Endometrial microvascular endothelial cells (primary cell): Measurements from ENCODE around the gene SCFD2. TPM values are rescaled to one million over a fixed set of nuclear protein-coding genes. Genes with fewer than 3 reads are reported as not detected.

Experiments
- in situ Hi-C: cut with HindIII; loops from 2 replicates; pipeline ENCODE4 v1.10.0; 2017; ENCODE audit warnings: low sequenced_read_pairs, low pct_unique_long_range_greater_than_20kb; ENCODE audit errors: inconsistent ontology term
- total RNA-seq: library from RNA; depleted of rRNA; stranded (reverse); fragments of >200 nt; gene quantifications from one replicate; pipeline ENCODE4 v1.2.3, GENCODE V29; 2015; ENCODE audit errors: inconsistent ontology term

SCFD2 gene
- total RNA-seq, 1 donor from 2014 or later: 25.8 TPM

- in situ Hi-C loops: loop anchor here (25.0 kb wide), 1 partner anchor 898 kb away; no protein-coding TSS in a partner anchor
Measured at GRCh38 chr4:53013873-53014775, 351.7 kb downstream of the SCFD2 start.

- in situ Hi-C loops: loop anchor here (25.0 kb wide), 1 partner anchor 900 kb away; no protein-coding TSS in a partner anchor
Measured at GRCh38 chr4:53012738-53013137, 353.1 kb downstream of the SCFD2 start.

- in situ Hi-C loops: loop anchor here (25.0 kb wide), 1 partner anchor 901 kb away; no protein-coding TSS in a partner anchor
Measured at GRCh38 chr4:53011259-53011905, 354.5 kb downstream of the SCFD2 start.

- in situ Hi-C loops: loop anchor here (25.0 kb wide), 1 partner anchor 902 kb away; no protein-coding TSS in a partner anchor
Measured at GRCh38 chr4:53010318-53010717, 355.5 kb downstream of the SCFD2 start.

GRCh38 chr4:53009824-53010223, 356.0 kb downstream of the SCFD2 start:
- in situ Hi-C loops: loop anchor here (25.0 kb wide), 1 partner anchor 902 kb away; no protein-coding TSS in a partner anchor

- in situ Hi-C loops: loop anchor here (25.0 kb wide), 1 partner anchor 905 kb away; no protein-coding TSS in a partner anchor
Measured at GRCh38 chr4:53007024-53007423, 358.8 kb downstream of the SCFD2 start.

GRCh38 chr4:53005808-53006207, 360.1 kb downstream of the SCFD2 start:
- in situ Hi-C loops: loop anchor here (25.0 kb wide), 1 partner anchor 906 kb away; no protein-coding TSS in a partner anchor

GRCh38 chr4:53005149-53005546, 360.7 kb downstream of the SCFD2 start:
- in situ Hi-C loops: loop anchor here (25.0 kb wide), 1 partner anchor 907 kb away; no protein-coding TSS in a partner anchor

GRCh38 chr4:53004497-53005148, 361.2 kb downstream of the SCFD2 start:
- in situ Hi-C loops: loop anchor here (25.0 kb wide), 1 partner anchor 908 kb away; no protein-coding TSS in a partner anchor

GRCh38 chr4:53003959-53004358, 361.9 kb downstream of the SCFD2 start:
- in situ Hi-C loops: loop anchor here (25.0 kb wide), 1 partner anchor 908 kb away; no protein-coding TSS in a partner anchor

GRCh38 chr4:53000560-53000959, 365.3 kb downstream of the SCFD2 start:
- in situ Hi-C loops: loop anchor here (25.0 kb wide), 1 partner anchor 912 kb away; no protein-coding TSS in a partner anchor

- in situ Hi-C loops: loop anchor here (25.0 kb wide), 1 partner anchor 913 kb away; no protein-coding TSS in a partner anchor
Measured at GRCh38 chr4:52999626-53000025, 366.2 kb downstream of the SCFD2 start.

GRCh38 chr4:52998413-52998812, 367.4 kb downstream of the SCFD2 start:
- in situ Hi-C loops: no loop called here

- in situ Hi-C loops: no loop called here
Measured at GRCh38 chr4:52997132-52997416, 368.8 kb downstream of the SCFD2 start.

GRCh38 chr4:52996261-52997131, 369.4 kb downstream of the SCFD2 start:
- in situ Hi-C loops: no loop called here

GRCh38 chr4:52995360-52996030, 370.4 kb downstream of the SCFD2 start:
- in situ Hi-C loops: no loop called here

GRCh38 chr4:52994567-52994966, 371.3 kb downstream of the SCFD2 start:
- in situ Hi-C loops: no loop called here

- in situ Hi-C loops: no loop called here
Measured at GRCh38 chr4:52993771-52994170, 372.1 kb downstream of the SCFD2 start.
